NCI-H2081 treated with DMSO at 0.1 percent for 48 hours (cell line): ENCODE results near the gene SLC6A4.
"Not testable (repeated sequence)": the region's sequence is repeated elsewhere in the genome, so short reads cannot be mapped to it uniquely, and the experiment has no call there.

ENCODE experiments used
- DNase-seq: peaks from one replicate; lab custom pipeline; 2025; lab: John Stamatoyannopoulos, UW

Gene SLC6A4

GRCh38 chr17:30238387-30239088, 3.0 kb upstream of the SLC6A4 start:
- no peak for DNase-seq

DNA sequence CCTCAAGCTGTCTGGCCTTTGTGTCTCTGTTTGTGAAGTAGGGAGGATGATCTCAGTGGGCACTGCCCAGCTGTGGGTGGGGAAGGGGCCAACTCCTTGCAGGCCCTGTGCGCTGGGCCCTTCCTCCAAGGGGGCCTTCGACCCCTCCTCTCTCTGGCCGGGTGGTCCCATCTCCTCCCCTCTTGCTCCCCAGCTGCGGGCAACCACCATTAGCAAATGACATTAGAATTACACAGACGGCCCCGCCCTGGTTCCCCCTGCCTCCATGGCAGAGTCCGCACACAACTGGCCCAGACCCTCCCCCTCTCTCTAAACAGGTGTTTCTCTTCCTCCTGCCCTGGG, 2.5 kb upstream of the SLC6A4 start:
- no peak for DNase-seq

GRCh38 chr17:30237296-30238002, 2.0 kb upstream of the SLC6A4 start:
- DNase-seq = no peak

GRCh38 chr17:30236766-30237165, 1.3 kb upstream of the SLC6A4 start:
- no peak for DNase-seq

GRCh38 chr17:30236297-30236624, 764 bp upstream of the SLC6A4 start:
- DNase-seq = no peak

- no peak for DNase-seq
These were observed 533 bp downstream of the SLC6A4 start for GRCh38 chr17:30234964-30235363.

GRCh38 chr17:30234296-30234695, 1.2 kb downstream of the SLC6A4 start:
- DNase-seq = no peak

GRCh38 chr17:30232824-30233427, 2.6 kb downstream of the SLC6A4 start:
- DNase-seq = no peak

DNA sequence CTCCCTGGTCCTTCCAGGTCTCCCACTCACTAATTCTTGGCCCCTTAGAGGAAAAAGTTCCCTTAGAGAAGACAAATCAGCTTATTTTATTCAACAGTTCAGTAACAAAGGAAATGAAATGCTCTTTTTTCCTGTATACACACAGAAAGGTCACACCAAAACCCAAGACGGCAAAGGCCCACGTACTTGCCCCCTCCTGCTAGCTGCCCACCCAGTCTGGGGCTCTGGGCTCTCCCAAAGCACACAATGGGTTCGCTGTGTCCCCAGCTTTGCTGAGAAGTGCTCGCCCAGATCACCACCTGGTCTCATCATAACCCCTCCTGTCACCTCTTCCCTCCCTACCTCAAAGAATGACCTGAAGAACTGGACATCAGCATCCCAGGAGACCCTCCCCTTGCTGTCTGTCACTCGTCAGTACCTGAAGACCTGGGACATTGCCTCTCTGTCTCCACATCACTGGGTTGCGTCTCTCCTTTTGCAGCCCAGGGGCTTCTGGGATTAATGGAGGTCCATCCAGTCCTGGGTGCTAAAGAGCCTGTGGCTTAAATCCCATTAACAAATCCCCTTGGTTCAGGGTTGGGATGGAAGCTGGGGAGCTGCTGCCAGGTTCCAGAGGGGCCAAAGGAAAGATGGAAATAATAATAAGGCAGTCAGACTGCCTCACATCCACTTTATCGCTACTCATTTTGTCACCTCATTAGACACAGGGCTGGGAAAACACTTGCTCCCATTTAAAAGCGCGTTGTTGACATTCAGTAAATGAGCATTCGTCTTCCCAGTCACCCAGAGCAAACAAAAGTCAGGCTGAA, 3.3 kb downstream of the SLC6A4 start:
- DNase-seq = no peak

GRCh38 chr17:30230596-30231125, 4.8 kb downstream of the SLC6A4 start:
- no peak for DNase-seq

- not testable (repeated sequence) for DNase-seq
These were observed 5.5 kb downstream of the SLC6A4 start for GRCh38 chr17:30230009-30230408.

- no peak for DNase-seq
These were observed 6.5 kb downstream of the SLC6A4 start for GRCh38 chr17:30229012-30229411.

- no peak for DNase-seq
These were observed 7.5 kb downstream of the SLC6A4 start for GRCh38 chr17:30228011-30228410.

- no peak for DNase-seq
These were observed 8.6 kb downstream of the SLC6A4 start for GRCh38 chr17:30226878-30227277.

DNA sequence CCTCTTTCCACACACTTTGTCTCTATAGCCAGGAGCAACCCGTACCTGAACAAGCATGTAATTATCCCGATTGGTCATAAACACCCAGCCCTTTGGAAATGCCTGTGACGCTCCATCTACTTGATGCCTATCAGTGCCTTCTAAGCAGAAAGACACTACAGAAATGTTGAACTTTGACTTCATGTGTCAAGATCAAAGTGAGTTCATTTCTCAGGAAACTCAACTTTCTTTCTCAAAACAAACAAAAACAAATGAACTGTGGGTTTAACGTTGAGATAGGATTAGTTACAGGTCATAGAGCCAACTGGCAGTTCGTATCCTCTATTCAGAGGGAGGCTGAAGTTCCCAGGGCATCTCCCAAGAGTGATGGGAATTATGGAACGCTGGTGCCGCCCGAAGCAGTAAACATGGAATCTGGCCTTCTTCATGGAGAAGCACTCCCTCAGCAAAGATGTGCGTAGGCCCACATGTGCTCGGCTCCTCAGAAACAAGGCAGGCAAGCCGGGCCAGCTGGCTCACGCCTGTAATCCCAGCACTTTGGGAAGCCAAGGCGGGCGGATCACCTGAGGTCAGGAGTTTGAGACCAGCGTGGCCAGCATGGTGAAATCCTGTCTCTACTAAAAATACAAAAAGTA, 9.5 kb downstream of the SLC6A4 start:
- DNase-seq = no peak

DNA sequence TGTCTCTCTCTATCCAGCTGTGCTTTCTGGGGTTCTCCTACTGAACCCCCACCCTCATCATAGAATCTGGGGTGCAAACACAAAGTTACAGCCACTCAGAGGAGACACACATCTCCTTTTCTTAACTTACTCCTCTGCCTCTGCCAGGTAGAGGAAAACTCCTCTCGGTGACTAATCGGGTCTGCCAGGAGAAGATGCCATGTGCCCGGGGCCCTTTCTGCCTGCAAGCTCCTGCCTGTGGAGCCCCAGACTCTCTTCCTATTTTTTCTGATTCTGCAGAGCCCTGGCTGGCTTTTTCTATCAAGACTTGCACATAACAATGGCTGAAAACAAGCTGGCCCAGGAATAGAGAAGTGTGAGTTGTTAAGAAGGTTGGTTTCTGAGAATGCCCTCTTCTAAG, 10.4 kb downstream of the SLC6A4 start:
- DNase-seq = no peak

DNA sequence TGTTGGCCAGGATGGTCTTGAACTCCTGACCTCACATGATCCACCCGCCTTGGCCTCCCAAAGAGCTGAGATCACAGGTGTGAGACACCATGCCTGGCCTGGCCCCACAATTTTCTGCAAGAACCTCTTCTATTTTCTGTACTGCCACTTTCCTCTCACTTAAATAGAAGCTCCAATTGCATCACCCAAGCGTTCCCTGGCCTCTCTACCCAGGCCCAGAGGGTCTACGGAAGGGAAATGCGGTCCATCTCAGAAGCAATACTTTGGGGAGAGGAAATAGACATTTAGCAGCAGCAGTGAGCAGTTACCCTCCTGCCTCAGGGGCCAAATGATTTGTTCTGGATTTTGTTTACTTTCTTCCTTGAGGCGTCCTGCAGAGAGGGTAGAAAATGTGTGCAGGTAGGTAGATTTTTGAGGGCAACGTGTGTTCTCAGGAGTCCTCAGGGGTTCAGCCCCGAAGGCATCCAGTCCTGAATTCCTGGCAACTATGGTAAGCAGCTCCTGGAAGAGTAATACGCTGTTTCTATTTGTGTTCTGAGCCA, 11.0 kb downstream of the SLC6A4 start:
- no peak for DNase-seq

DNA sequence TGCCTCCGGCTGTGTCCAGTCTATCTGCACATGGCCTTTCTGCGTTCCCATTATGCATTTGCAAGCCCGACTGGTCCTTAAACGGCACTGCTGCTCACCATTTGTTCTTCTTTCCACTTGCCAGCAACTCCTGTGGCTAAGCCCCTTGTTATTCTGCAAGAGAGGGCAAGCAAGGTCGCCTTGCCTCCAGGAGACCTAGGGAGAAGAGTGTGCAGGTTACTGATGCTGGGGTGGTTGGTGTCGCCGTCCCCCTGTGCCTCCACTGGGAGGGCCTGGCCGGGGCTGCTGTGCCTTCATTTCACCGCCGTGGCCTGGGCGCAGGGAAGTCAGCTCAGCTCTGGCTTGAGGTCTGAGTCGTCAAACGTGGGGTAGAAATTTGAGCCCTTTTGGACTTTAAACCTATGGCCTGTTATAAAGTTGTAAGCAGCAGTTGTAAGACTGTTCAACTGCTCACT, 12.7 kb downstream of the SLC6A4 start:
- no peak for DNase-seq

DNA sequence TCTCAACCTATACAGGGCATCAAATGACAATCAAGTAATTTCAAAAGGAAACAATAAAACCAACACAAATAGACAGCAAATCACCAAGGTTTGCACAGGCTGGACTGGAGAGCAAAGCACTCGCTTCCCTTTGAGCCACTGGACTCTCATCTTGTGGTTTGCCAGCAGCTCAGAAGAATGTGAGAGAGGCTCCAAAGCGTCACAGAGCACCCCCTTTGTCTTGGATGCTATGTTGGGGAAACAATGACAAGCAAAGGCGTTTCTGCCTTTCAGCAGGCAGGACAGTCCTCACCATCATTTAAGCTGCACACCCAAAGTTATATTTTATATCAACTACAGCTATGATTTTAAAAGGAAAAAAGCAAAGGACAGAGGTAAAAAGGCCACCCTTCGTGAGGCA, 13.2 kb downstream of the SLC6A4 start:
- DNase-seq = no peak

DNA sequence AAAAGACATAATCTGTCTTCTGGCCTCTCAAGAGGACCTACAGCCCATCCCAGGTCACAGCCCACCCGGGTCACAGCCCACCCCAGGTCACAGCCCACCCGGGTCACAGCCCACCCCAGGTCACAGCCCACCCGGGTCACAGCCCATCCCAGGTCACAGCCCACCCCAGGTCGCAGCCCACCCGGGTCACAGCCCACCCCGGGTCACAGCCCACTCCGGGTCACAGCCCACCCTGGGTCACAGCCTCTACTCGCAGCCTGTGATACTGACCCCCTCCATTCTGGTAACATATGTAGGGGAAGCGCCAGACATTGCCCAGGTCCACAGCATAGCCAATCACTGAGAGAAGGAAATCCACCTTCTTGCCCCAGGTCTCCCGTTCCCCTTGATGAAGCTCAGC, 14.2 kb downstream of the SLC6A4 start:
- DNase-seq = no peak

DNA sequence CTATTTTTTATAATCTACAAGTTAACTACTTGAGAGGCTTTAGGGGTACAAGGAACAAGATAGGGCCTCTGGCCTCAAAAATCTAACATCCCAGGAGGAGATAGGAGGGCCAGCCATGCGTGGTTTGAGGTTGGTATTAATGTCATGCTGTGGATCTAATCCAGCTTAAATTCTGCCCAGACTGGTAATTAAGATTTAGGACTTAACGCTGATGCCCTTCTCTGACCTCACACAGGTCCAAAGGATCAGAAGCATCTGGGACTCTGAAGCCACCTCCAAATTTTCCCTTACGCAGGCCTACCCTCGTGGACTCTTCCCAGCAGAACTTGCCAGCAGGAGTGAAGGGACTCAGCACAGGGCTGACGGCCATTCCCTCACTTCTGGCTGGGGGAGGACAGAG, 15.1 kb downstream of the SLC6A4 start:
- no peak for DNase-seq

GRCh38 chr17:30219833-30220232, 15.7 kb downstream of the SLC6A4 start:
- no peak for DNase-seq
